Hematopoietic multipotent progenitor cell (in vitro differentiated cells): ENCODE data around the gene RUNX3. TPM values are rescaled to one million over a fixed set of nuclear protein-coding genes. Genes with fewer than 3 reads are reported as not detected.

ENCODE experiments used
- small RNA-seq: library from RNA; depleted of rRNA; stranded (forward); fragments of <200 nt; gene quantifications from one replicate; pipeline ENCODE3, GENCODE V24; 2012
- total RNA-seq: library from RNA; depleted of rRNA; stranded (reverse); fragments of >200 nt; gene quantifications from one replicate; pipeline ENCODE4 v1.2.3, GENCODE V29; 2012

The RUNX3 gene
- total RNA-seq, 1 donor, result 22.9 TPM

Small RNA genes lying within 50 kb of the gene (small RNA-seq; reads per million reads assigned to genes)
- gene MIR6731, result not detected

Other genes with a start within 250 kb of the RUNX3 start
- gene CLIC4, start 184.8 kb downstream of the RUNX3 start, total RNA-seq, result 16.4 TPM